Effector memory CD4-positive, alpha-beta T cell (primary cell): Measurements from ENCODE around the gene PRRX2.
"Not testable (repeated sequence)": the region's sequence is repeated elsewhere in the genome, so short reads cannot be mapped to it uniquely, and the experiment has no call there.

Experiments used
- DNase-seq, 3 donors: peaks; one replicate each; pipeline ENCODE4 v3.0.0-alpha.2; 2020
- H3K27ac ChIP-seq: 2 replicates; pipeline ENCODE4 v1.7.0; 2013; ENCODE audit warnings: mild to moderate bottlenecking, low read length, moderate library complexity; ENCODE audit not compliant: insufficient read depth, poor library complexity, severe bottlenecking
- H3K27me3 ChIP-seq: replicated peaks from 2 replicates; pipeline ENCODE4 v1.7.0; 2013; ENCODE audit warnings: mild to moderate bottlenecking, low read length; ENCODE audit not compliant: insufficient read depth, control insufficient read depth, poor library complexity, severe bottlenecking
- H3K36me3 ChIP-seq: 2 replicates; pipeline ENCODE4 v1.7.0; 2013; ENCODE audit warnings: mild to moderate bottlenecking, low read length, moderate library complexity; ENCODE audit not compliant: control insufficient read depth, insufficient read depth
- H3K4me1 ChIP-seq: 2 replicates; pipeline ENCODE4 v1.7.0; 2013; ENCODE audit warnings: low read length, mild to moderate bottlenecking; ENCODE audit not compliant: control insufficient read depth, insufficient read depth, poor library complexity, severe bottlenecking
- H3K4me3 ChIP-seq: 2 replicates; pipeline ENCODE4 v1.7.0; 2013; ENCODE audit warnings: low read length, low read depth, mild to moderate bottlenecking; ENCODE audit not compliant: insufficient read depth, poor library complexity, severe bottlenecking
- H3K9me3 ChIP-seq: 2 replicates; pipeline ENCODE4 v1.7.0; 2013; ENCODE audit warnings: mild to moderate bottlenecking, low read length, moderate library complexity; ENCODE audit not compliant: control insufficient read depth

Gene PRRX2

GRCh38 chr9:129737479-129738274, 72.2 kb downstream of the PRRX2 start:
- no peaks in the 10 kb centered on the region for H3K9me3 ChIP-seq
- peak; percentile 68 to 76 (median 69) for DNase-seq
- peak overlapping the region; percentile 86 for H3K4me3 ChIP-seq
- H3K27me3 ChIP-seq, result no peaks in the 10 kb centered on the region
- peaks cover 11% of the 10 kb centered on the region for H3K4me1 ChIP-seq
- no peaks in the 10 kb centered on the region for H3K36me3 ChIP-seq
- peak overlapping the region; percentile 76 for H3K27ac ChIP-seq

DNA sequence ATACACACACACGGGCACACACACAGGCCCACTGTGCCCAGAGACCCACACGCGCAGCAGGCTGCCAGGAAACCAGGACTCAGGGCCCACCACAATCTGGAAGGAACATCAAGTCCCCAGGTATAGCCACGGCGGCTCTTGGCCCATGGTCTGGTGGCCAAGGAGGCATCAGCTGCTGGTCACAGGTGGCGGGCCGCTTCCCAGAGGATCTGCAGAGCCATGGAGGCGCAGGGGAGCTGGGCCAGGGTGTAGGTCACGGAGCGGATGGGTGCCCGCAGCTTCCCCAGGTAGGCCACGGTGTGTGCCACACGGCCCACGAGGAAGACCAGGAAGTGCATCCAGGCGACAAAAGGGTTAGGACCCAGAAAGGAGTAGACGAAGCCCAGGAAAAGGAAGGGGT, 74.0 kb downstream of the PRRX2 start:
- Histone ChIP-seq H3K9me3 (no peaks in the 10 kb centered on the region), H3K27me3 (no peaks in the 10 kb centered on the region), H3K4me1 (peaks cover 11% of the 10 kb centered on the region), H3K36me3 (no peaks in the 10 kb centered on the region), H3K27ac (no peak overlapping the region), H3K4me3 (no peak overlapping the region)
- no peak for DNase-seq

GRCh38 chr9:129740174-129740573, 74.7 kb downstream of the PRRX2 start:
- no peak overlapping the region for H3K27ac ChIP-seq
- H3K36me3 ChIP-seq, result no peaks in the 10 kb centered on the region
- no peak for DNase-seq
- no peak overlapping the region for H3K4me3 ChIP-seq
- no peaks in the 10 kb centered on the region for H3K27me3 ChIP-seq
- H3K9me3 ChIP-seq, result no peaks in the 10 kb centered on the region
- peaks cover 11% of the 10 kb centered on the region for H3K4me1 ChIP-seq

- Histone ChIP-seq H3K4me3 (no peak overlapping the region), H3K9me3 (no peaks in the 10 kb centered on the region), H3K36me3 (no peaks in the 10 kb centered on the region), H3K27ac (no peak overlapping the region), H3K27me3 (no peaks in the 10 kb centered on the region), H3K4me1 (peaks cover 11% of the 10 kb centered on the region)
- no peak for DNase-seq
Observed at GRCh38 chr9:129740666-129741464, 75.4 kb downstream of the PRRX2 start.

- H3K4me1 ChIP-seq, result no peaks in the 10 kb centered on the region
- H3K36me3 ChIP-seq, result no peaks in the 10 kb centered on the region
- no peak overlapping the region for H3K27ac ChIP-seq
- H3K9me3 ChIP-seq, result no peaks in the 10 kb centered on the region
- no peak for DNase-seq
- H3K4me3 ChIP-seq, result no peak overlapping the region
- H3K27me3 ChIP-seq, result no peaks in the 10 kb centered on the region
Observed at GRCh38 chr9:129745200-129745599, 79.8 kb downstream of the PRRX2 start.

- no peak overlapping the region for H3K27ac ChIP-seq
- H3K27me3 ChIP-seq, result no peaks in the 10 kb centered on the region
- no peak overlapping the region for H3K4me3 ChIP-seq
- no peaks in the 10 kb centered on the region for H3K9me3 ChIP-seq
- H3K36me3 ChIP-seq, result no peaks in the 10 kb centered on the region
- no peaks in the 10 kb centered on the region for H3K4me1 ChIP-seq
- DNase-seq, result no peak
Observed at GRCh38 chr9:129746092-129746777, 80.8 kb downstream of the PRRX2 start.

DNA sequence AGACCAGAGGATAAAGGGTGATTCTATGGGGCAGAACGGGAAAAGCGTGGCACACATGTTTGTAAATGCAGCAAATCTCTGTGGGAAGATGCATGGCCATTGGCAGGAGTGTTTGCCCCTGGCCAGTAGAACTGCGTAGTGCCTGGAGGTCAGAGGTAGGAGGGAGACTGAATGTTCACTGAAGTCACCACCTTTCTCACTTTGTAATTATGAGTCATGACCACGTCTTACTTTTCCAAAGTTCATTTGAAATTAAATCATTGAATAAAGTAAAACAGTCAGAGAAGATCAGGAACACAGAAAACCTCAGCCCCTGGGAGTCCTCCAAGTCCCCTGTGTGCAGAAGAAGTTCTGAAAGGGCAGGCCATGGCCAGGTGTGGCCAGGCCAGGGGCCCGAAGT, 82.8 kb downstream of the PRRX2 start:
- Histone ChIP-seq H3K4me3 (no peak overlapping the region), H3K27me3 (no peaks in the 10 kb centered on the region), H3K4me1 (peaks cover 6% of the 10 kb centered on the region), H3K27ac (no peak overlapping the region), H3K9me3 (no peaks in the 10 kb centered on the region), H3K36me3 (no peaks in the 10 kb centered on the region)
- no peak for DNase-seq

GRCh38 chr9:129749052-129749451, 83.6 kb downstream of the PRRX2 start:
- not testable (repeated sequence) for H3K27ac ChIP-seq, H3K27me3 ChIP-seq, H3K4me1 ChIP-seq

GRCh38 chr9:129749575-129749974, 84.1 kb downstream of the PRRX2 start:
- Histone ChIP-seq H3K36me3 (no peaks in the 10 kb centered on the region), H3K27me3 (no peaks in the 10 kb centered on the region), H3K27ac (no peak overlapping the region), H3K4me3 (no peak overlapping the region), H3K4me1 (peaks cover 6% of the 10 kb centered on the region), H3K9me3 (no peaks in the 10 kb centered on the region)
- DNase-seq, result no peak

More at GRCh38 chr9:129749052-129749451, 83.6 kb downstream of the PRRX2 start:
- H3K36me3 ChIP-seq, H3K9me3 ChIP-seq, H3K4me3 ChIP-seq, DNase-seq: not testable (repeated sequence)
